ENCODE measurements around the gene HCFC1. TPM values are rescaled to one million over a fixed set of nuclear protein-coding genes. Genes with fewer than 3 reads are reported as not detected.

HCFC1 gene
- 48.4 TPM for total RNA-seq
- long read RNA-seq, partial matches to known transcripts, result 57 of 58 reads
- long read RNA-seq, other reads (novel, unspliced or antisense), result 1 of 58 reads

DNA sequence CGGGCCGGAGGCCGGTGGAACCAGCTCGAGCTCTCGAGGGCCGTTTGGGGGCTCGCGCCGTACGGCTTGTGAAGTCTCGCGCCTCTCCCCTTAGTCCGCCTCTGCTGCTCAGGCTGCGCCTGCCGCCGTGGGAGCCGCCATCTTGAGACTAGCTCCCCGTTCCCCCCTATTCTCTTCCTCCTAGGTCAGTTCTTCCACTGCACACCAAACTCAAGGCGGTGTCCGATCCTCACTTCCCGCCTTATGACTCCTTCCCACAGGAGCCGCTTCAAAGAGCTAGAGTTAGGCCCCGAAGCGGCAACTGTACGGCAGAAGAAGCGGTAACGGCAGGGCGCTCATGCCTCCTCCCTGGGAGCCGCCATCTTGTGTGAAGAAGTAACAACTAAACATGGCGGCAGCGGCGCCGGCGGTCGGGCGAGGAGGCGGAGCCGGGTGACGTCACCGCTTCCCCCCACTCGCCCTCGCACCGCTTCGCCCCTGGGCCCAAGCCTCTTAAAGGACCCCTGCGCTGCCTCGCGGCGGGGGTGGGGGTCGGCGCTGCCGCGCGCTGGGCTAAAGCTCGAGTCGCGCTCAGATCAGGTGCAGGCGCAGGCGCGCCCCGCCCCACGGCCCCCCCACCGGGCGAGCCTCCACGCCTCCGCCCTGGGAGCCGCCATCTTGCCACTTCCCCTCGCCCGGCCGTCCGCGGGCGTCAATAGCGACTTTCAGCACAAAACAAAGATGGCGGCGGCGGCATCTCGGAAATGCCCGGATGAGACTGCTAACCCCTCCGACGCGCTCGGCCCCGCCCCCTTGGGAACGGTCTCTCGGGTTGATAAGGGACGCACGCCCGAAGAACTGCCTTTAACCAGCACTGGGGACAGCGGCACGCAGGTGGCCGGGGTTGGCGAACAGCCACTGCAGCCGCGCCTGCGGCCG is at the start of gene HCFC1:
Gene HCFC1 (minus strand): TSS at position 369 of the 918 bp plus-strand sequence. CDS start 978 bp downstream, outside the sequence.
- Histone ChIP-seq H3K9me3 (no peaks in the 10 kb centered on the region), H3K36me3 (no peaks in the 10 kb centered on the region), H3K27me3 (ENCODE audit: low read depth) (no peaks in the 10 kb centered on the region), H3K27ac (peak within 1 kb of the TSS; percentile 99), H3K4me3 (peak within 1 kb of the TSS; percentile 74), H3K4me1 (peaks cover 43% of the 10 kb centered on the region)
- peak; percentile 83 to 84 for ATAC-seq
- peak; percentile 93 for DNase-seq
- intact Hi-C loops (cut with DNase I), result no loop called here
- TF ChIP-seq, protein P1, sequence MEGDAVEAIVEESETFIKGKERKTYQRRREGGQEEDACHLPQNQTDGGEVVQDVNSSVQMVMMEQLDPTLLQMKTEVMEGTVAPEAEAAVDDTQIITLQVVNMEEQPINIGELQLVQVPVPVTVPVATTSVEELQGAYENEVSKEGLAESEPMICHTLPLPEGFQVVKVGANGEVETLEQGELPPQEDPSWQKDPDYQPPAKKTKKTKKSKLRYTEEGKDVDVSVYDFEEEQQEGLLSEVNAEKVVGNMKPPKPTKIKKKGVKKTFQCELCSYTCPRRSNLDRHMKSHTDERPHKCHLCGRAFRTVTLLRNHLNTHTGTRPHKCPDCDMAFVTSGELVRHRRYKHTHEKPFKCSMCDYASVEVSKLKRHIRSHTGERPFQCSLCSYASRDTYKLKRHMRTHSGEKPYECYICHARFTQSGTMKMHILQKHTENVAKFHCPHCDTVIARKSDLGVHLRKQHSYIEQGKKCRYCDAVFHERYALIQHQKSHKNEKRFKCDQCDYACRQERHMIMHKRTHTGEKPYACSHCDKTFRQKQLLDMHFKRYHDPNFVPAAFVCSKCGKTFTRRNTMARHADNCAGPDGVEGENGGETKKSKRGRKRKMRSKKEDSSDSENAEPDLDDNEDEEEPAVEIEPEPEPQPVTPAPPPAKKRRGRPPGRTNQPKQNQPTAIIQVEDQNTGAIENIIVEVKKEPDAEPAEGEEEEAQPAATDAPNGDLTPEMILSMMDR (IDR thresholded peaks at IDR 0.05), result no peak

DNA sequence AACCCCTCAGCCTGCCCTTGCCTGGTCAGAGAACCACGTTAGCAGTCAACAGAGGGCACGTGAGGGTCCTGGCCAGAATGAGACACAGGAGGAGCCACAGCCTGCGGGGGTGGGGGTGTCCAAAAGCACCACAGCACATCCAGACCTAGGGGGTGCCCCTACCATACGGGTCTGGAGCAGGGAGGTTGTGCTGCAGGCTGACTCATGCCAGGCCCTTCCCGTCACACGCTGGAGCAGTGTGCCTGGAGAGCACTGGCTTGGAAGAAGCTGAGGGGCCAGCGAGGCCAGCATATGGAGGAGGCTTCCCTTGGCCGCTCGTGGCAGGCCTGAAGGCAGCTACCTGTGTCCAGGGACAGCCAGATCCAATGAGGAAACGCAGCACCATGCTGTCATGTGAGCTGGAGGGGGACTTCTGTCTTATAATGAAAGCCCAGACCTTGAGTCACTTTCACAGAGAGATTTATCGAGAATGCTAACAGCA is 49.6 kb upstream of the HCFC1 start:
- Histone ChIP-seq H3K27me3 (ENCODE audit: low read depth) (no peaks in the 10 kb centered on the region), H3K9me3 (no peaks in the 10 kb centered on the region), H3K27ac (peak overlapping the region; percentile 24), H3K36me3 (peaks cover 16% of the 10 kb centered on the region), H3K4me3 (no peak overlapping the region), H3K4me1 (peaks cover 17% of the 10 kb centered on the region)
- intact Hi-C loops (cut with DNase I), result no loop called here
- DNase-seq (no peak), ATAC-seq (no peak)
- TF ChIP-seq, protein P1 (IDR thresholded peaks at IDR 0.05), result no peak

DNA sequence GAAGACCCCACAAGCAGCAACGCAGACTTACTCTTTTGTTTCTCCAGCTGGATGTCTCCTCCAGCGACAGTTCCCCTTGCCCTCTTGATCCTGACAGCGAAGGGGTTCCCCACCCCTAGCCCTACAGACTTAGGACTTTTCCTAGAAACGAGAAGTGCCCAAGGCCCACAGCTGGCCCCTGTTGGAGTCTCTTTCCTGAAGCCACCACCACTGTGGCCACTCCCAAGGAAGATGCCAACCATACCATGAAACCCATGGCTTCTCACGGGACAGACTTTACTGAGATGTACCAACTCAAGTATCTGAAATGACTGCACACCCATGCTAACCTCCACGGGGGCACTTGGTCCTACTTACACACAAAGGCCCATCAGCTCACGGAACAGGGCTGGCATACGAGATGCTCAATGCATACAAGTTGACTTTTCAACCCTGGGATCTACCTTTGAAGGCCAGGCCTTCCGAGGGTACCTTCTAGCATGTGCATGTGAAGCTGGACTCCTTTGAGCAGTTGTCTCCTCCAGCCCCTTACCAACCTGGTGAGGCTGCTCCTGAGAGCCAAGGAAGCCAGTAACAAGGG is 49.0 kb upstream of the HCFC1 start:
- ATAC-seq, result peak; percentile 6 to 46
- H3K4me1 ChIP-seq, result peaks cover 17% of the 10 kb centered on the region
- H3K27ac ChIP-seq, result peak overlapping the region; percentile 86
- no peak for DNase-seq
- H3K4me3 ChIP-seq, result peak overlapping the region; percentile 59
- H3K9me3 ChIP-seq, result no peaks in the 10 kb centered on the region
- no peaks in the 10 kb centered on the region for H3K27me3 ChIP-seq (ENCODE audit: low read depth)
- H3K36me3 ChIP-seq, result peaks cover 22% of the 10 kb centered on the region
- TF ChIP-seq, protein P1 (IDR thresholded peaks at IDR 0.05), result no peak
- intact Hi-C loops (cut with DNase I), result no loop called here

DNA sequence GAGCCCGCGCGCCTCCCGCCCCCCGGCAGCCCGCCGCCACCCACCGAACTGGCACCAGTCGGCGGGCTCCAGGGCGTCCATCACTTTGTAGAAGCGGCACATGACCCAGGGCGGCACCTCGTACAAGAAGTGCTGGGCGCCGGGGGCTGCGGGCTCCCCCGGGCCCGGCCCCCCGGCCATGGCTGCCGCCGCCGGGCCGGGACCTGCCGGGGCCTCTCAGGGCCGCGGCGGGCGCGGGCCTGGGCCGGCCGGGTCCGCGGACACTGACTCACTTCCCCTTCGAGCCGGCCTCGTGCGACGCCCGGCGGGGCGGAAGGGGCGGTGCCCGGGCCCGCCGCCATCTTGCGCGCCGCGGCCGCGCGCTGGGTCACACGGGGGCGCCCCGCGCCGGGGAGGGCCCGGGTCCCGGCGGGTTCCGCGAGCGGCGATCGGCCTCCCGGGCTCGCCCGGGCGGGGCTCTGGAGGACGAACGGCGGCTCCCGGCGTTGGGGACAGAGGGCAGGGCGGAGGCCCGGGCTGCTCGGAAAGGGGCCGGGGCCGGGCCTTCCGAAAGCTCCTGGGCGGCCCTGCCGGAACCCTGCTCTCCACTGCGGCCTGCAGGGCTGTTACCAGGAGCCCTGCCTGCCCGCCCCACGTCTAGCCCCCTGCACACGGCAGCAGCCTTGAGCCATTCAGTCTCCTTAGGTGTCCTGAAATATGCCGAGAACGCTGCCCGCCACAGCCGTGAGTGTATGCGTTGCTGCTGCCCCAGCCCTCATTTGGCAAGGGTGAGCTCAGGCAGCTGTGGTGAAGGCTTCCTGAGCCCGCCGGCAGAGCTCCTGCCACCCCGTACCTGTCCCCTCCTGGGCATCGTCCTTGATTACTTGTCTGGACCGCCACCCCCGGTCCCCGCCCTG is 48.3 kb upstream of the HCFC1 start, which contains the start of gene IRAK1:
Gene IRAK1 (minus strand): TSS at position 270 of the 896 bp plus-strand sequence. CDS start 90 bp downstream, at position 180.
- Histone ChIP-seq H3K9me3 (no peaks in the 10 kb centered on the region), H3K27me3 (ENCODE audit: low read depth) (no peaks in the 10 kb centered on the region), H3K36me3 (peaks cover 27% of the 10 kb centered on the region), H3K4me3 (peak within 1 kb of the TSS; percentile 61), H3K4me1 (peaks cover 17% of the 10 kb centered on the region), H3K27ac (peak within 1 kb of the TSS; percentile 86)
- DNase-seq, result peak; percentile 71
- ATAC-seq, result peak; percentile 86 to 91
- TF ChIP-seq, protein P1 (IDR thresholded peaks at IDR 0.05), result no peak
- intact Hi-C loops (cut with DNase I), result no loop called here

All from lower lobe of right lung (tissue), 2 donors.